Measurements from ENCODE around the gene GMEB2. TPM values are rescaled to one million over a fixed set of nuclear protein-coding genes. Genes with fewer than 3 reads are reported as not detected.
"Not testable (repeated sequence)": the region's sequence is repeated elsewhere in the genome, so short reads cannot be mapped to it uniquely, and the experiment has no call there.

Gene GMEB2
- total and polyA plus RNA-seq, 11 donors = 4.3 to 10.0 (median 6.1) TPM

DNA sequence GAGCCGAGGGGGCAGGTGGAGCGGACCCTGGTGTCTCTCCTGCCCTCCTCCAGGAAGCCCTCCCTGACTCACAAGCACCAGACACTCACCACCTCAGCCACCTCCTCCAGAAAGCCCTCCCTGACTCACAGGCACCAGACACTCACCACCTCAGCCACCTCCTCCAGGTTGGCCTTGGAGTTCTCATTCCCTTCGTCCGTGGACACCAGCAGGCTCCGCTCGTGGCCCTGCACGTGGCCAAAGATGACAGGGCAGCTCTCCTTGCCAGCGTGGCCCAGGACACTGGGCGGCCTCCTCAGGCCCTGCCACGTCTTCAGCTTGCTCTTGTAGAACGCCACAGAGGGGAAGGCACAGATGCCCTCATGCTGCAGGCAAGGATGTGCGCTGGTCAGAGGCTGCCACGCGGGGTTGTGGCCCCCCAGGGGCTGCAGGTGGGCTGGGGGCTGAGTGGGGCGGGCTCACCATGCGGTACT, 66.5 kb downstream of the GMEB2 start:
- no peak overlapping the region for H3K4me3 ChIP-seq
- TF ChIP-seq POLR2A (IDR thresholded peaks at IDR 0.05) = no peak
- TF ChIP-seq, protein P1, sequence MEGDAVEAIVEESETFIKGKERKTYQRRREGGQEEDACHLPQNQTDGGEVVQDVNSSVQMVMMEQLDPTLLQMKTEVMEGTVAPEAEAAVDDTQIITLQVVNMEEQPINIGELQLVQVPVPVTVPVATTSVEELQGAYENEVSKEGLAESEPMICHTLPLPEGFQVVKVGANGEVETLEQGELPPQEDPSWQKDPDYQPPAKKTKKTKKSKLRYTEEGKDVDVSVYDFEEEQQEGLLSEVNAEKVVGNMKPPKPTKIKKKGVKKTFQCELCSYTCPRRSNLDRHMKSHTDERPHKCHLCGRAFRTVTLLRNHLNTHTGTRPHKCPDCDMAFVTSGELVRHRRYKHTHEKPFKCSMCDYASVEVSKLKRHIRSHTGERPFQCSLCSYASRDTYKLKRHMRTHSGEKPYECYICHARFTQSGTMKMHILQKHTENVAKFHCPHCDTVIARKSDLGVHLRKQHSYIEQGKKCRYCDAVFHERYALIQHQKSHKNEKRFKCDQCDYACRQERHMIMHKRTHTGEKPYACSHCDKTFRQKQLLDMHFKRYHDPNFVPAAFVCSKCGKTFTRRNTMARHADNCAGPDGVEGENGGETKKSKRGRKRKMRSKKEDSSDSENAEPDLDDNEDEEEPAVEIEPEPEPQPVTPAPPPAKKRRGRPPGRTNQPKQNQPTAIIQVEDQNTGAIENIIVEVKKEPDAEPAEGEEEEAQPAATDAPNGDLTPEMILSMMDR (IDR thresholded peaks at IDR 0.05) = no peak
- H3K4me1 ChIP-seq = no peaks in the 10 kb centered on the region
- WGBS, 4 donors = 92 to 98% (median 97%) methylated on average over 11 to 16 of the region's 16 CpGs
- H3K27me3 ChIP-seq = no peaks in the 10 kb centered on the region
- DNase-seq = no peak
- H3K36me3 ChIP-seq = peaks cover 4 to 71% (median 62%) of the 10 kb centered on the region in 9 donors
- H3K27ac ChIP-seq = no peak overlapping the region
- intact Hi-C loops (cut with DNase I) = no loop called here
- no peaks in the 10 kb centered on the region for H3K9me3 ChIP-seq
- no peak for ATAC-seq

DNA sequence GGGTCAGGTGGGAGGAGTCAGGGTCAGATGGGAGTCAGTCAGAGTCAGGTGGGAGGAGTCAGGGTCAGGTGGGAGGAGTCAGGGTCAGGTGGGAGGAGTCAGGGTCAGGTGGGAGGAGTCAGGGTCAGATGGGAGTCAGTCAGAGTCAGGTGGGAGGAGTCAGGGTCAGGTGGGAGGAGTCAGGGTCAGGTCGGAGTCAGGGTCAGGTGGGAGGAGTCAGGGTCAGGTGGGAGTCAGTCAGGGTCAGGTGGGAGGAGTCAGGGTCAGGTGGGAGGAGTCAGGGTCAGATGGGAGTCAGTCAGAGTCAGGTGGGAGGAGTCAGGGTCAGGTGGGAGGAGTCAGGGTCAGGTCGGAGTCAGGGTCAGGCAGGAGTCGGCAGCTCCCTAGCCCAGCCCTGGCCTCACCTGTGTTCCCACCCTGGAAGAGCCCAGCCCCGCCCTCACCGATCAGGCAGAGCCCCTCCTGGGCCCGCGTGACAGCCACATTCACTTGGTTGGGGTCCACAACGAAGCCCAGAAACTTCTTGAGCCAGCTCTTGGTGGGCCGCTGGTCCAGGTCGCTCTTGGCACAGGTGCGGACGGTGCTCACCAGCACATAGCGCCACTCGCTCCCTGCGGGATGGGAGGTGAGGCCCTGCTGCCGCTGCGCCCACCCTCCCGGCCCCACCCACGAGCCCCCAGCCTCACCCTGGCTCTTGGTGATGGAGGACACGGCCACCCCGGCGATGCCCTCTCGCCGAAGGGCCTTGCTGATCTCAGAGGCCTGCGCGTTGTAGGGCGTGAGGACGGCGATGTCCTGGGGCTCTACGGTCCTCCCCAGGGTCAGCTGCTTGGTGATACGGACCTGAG, 67.2 kb downstream of the GMEB2 start:
- H3K9me3 ChIP-seq; H3K4me3 ChIP-seq; H3K4me1 ChIP-seq; H3K27ac ChIP-seq; ATAC-seq; intact Hi-C loops (cut with DNase I); DNase-seq; H3K27me3 ChIP-seq: not testable (repeated sequence)
- H3K36me3 ChIP-seq = peaks cover 4 to 64% (median 61%) of the 10 kb centered on the region in 9 donors
- WGBS, 4 donors = 94 to 96% (median 95%) methylated on average over 18 to 31 of the region's 31 CpGs

DNA sequence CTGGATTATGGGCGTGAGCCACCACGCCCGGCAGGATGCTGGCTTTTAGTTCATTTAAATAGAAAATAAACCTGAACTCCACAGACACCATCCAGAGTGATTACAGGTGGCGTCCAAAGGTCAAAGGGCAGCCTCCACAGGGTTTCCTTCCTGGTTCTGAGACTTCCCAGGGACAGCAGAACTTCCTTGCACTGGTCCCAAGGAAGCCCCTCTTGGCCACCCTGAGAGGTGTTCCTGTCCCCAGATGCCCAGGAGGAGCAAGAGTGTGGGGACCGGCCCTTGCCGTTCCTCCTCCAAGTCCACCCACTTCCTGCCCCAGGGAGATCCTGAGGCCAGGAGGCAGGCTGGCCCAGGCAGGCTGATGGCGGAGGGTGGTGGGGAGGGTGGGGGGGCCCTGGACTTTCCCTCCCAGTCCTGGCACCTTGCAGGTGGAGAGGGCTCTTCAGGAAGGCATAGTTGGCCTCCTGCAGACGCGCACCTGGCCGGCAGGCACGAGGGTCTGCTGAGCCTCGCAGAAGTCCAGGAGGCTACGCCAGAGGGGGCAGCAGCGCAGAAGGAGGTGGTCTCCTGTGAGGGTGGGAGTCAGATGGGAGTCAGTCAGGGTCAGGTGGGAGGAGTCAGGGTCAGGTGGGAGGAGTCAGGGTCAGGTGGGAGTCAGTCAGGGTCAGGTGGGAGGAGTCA, 68.0 kb downstream of the GMEB2 start:
- TF ChIP-seq, protein P1 (IDR thresholded peaks at IDR 0.05) = no peak
- no peak for TF ChIP-seq POLR2A (IDR thresholded peaks at IDR 0.05)
- H3K36me3 ChIP-seq = peaks cover 4 to 57% (median 54%) of the 10 kb centered on the region in 9 donors
- no peak overlapping the region for H3K4me3 ChIP-seq
- no peak for DNase-seq
- intact Hi-C loops (cut with DNase I) = no loop called here
- ATAC-seq = no peak
- H3K27ac ChIP-seq = no peak overlapping the region
- H3K4me1 ChIP-seq = peaks cover 0 to 11% (median 5%) of the 10 kb centered on the region in 12 donors
- no peaks in the 10 kb centered on the region for H3K9me3 ChIP-seq
- WGBS, 4 donors = 93 to 99% (median 95%) methylated on average over 10 to 14 of the region's 14 CpGs
- peaks cover 0 to 5% (median 0%) of the 10 kb centered on the region in 9 donors for H3K27me3 ChIP-seq

DNA sequence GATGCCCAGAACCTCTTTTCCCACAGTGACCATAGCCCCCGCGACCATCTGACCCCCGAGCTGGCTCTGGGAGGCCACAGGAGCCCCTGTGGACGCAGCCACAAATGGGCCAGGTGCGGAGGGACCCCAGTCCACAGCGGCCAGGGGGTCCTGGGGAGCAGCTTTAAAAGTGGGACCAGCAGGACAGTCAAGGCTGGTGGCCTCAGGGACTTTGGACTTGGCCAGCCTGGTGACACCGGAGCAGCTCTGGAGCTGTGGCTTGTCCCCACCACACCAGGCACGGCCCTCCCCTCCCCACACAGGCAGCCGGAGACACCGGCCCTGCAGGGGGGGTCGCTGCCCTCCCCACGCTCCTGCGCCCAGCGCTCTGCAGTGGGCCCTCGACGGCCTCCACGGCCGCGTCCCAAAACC, 69.4 kb downstream of the GMEB2 start:
- H3K27me3 ChIP-seq = peaks cover 0 to 9% (median 0%) of the 10 kb centered on the region in 9 donors
- no peak for ATAC-seq
- intact Hi-C loops (cut with DNase I) = no loop called here
- peaks cover 0 to 42% (median 40%) of the 10 kb centered on the region in 9 donors for H3K36me3 ChIP-seq
- 90 to 96% (median 94%) methylated on average over 3 to 19 of the region's 19 CpGs for WGBS, 4 donors
- peaks cover 0 to 19% (median 8%) of the 10 kb centered on the region in 12 donors for H3K4me1 ChIP-seq
- TF ChIP-seq, protein P1 (IDR thresholded peaks at IDR 0.05) = no peak
- TF ChIP-seq POLR2A (IDR thresholded peaks at IDR 0.05) = no peak
- H3K9me3 ChIP-seq = no peaks in the 10 kb centered on the region
- no peak for DNase-seq
- no peak overlapping the region for H3K4me3 ChIP-seq
- H3K27ac ChIP-seq = no peak overlapping the region
